ENCODE measurements around the gene KLF9. TPM values are rescaled to one million over a fixed set of nuclear protein-coding genes. Genes with fewer than 3 reads are reported as not detected.
A peak's percentile ranks its signal among the peaks of the same experiment; 100 is the strongest.

Gene KLF9
- total RNA-seq, 4 donors from 2014 or later: 19.1 to 146 (median 98.7) TPM

DNA sequence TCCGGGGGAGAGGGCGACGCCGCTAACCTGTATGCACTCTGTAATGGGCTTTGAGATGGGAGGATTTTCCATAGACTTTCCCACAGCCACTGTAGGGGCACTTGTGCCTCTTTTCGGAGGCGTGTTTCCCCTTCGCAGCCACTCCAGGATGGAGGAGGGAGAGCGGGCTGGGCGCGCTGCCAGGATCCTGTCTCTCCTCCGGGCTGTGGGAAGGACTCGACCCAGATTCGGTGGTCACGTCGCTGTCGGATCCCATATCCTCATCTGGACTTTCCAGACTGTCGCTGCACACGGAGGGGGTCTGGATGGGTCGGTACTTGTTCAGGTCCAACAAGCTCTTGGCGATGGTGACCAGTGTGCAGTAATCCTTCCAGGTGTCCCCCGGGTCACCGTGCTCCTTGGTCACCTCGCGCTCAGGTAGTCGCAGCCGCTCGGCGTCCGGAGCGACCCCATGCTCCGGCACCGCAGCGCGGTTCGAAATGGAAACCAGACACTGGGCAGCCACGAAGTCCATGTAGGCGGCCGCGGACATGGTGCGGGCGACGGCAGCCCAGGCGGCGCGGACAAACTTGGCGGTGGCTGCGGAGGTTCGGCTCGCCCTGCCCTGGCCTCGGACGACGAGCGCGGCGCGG, 1.5 kb downstream of the KLF9 start:
- no peaks in the 10 kb centered on the region for H3K36me3 ChIP-seq
- peaks cover 0 to 2% of the 10 kb centered on the region in 2 donors for H3K4me1 ChIP-seq
- TF ChIP-seq POLR2A (IDR thresholded peaks at IDR 0.05) (no peak), CTCF (IDR thresholded peaks at IDR 0.05) (no peak)
- intact Hi-C loops (cut with DNase I; ENCODE audit: low total_unique reads): loop anchor here (5.0 kb wide), 1 partner anchor 189 kb away; no protein-coding TSS in a partner anchor
- no peaks in the 10 kb centered on the region for H3K9me3 ChIP-seq
- H3K27me3 ChIP-seq: no peaks in the 10 kb centered on the region
- H3K27ac ChIP-seq: peak overlapping the region; percentile 100
- DNase-seq: peak; percentile 87 to 92
- peak overlapping the region; percentile 72 to 97 for H3K4me3 ChIP-seq

GRCh38 chr9:70411930-70412831, 2.3 kb downstream of the KLF9 start:
- no peaks in the 10 kb centered on the region for H3K9me3 ChIP-seq
- no peaks in the 10 kb centered on the region for H3K36me3 ChIP-seq
- H3K27ac ChIP-seq: peak overlapping the region; percentile 100
- peak; percentile 62 to 78 for DNase-seq
- TF ChIP-seq CTCF (IDR thresholded peaks at IDR 0.05): no peak
- peak; percentile 6 to 21 for TF ChIP-seq POLR2A (IDR thresholded peaks at IDR 0.05)
- peaks cover 0 to 5% of the 10 kb centered on the region in 2 donors for H3K4me1 ChIP-seq
- H3K4me3 ChIP-seq: peak overlapping the region; percentile 72 to 97
- intact Hi-C loops (cut with DNase I; ENCODE audit: low total_unique reads): loop anchor here (5.0 kb wide), 1 partner anchor 190 kb away; no protein-coding TSS in a partner anchor
- no peaks in the 10 kb centered on the region for H3K27me3 ChIP-seq

DNA sequence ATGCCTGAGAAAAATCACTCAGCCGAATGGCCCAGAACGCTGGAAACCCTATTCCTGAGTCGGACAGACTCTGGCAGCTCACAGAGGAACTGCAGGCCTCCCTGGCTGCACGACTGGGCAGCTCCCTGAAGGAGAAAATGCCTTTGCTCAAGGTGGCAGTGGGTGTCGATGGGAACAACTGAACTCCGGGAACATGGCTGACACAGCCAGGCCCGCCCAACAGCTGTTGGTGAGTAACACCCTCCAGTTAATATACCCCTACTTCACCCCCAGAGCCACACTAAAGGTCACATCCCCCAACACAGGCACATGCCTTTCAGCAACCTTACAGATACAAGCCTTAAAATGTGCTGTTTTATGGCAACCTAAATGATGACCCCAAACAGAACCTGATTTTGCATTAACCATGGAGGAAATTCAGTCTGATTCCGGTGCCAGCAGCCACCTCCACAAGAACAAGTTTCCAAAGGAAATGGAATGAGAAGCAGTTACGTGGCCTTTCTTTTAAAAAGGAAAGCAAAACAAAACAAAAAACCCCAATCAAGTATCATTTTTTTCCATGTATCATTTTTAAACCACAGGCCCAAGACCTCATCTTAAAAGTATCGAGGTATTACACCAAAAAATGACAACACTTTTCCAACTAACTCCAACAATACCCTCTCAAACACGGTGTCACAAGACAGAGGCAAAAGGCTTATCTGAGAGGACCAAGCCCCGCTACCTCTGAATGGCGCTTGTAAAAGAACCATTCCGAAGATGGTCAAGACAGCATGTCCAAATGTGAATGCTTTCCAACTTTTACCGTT, 3.1 kb downstream of the KLF9 start:
- Histone ChIP-seq H3K9me3 (no peaks in the 10 kb centered on the region), H3K27me3 (no peaks in the 10 kb centered on the region), H3K4me3 (peak overlapping the region; percentile 72 to 97), H3K36me3 (no peaks in the 10 kb centered on the region), H3K27ac (peak overlapping the region; percentile 100), H3K4me1 (peaks cover 0 to 5% of the 10 kb centered on the region in 2 donors)
- peak; percentile 60 to 72 for DNase-seq
- intact Hi-C loops (cut with DNase I; ENCODE audit: low total_unique reads): loop anchor here (5.0 kb wide), 1 partner anchor 191 kb away; no protein-coding TSS in a partner anchor
- TF ChIP-seq POLR2A (IDR thresholded peaks at IDR 0.05) (peak; percentile 26 to 32), CTCF (IDR thresholded peaks at IDR 0.05) (no peak)

DNA sequence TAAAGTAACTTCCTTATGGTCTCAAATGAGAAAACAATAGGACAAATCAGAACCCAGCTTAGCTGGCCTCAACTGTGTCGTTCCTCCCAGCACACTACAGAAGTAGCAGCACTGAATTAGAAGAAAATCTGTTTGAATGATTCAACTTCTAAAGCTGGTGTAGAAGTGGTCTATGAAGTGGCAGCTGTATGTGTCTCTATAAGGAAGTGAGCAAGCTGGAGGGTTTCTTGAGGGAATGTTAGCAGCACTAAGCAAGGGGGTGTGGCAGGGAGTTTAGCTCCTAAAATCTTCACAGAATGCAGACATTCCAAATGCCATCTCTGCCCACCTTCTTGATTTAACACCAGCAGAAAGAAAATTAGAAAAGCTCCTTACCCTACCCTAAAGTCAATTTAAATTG, 4.1 kb downstream of the KLF9 start:
- peak overlapping the region; percentile 72 to 97 for H3K4me3 ChIP-seq
- H3K27ac ChIP-seq: peak overlapping the region; percentile 100
- no peaks in the 10 kb centered on the region for H3K27me3 ChIP-seq
- no peaks in the 10 kb centered on the region for H3K9me3 ChIP-seq
- TF ChIP-seq POLR2A (IDR thresholded peaks at IDR 0.05): no peak
- TF ChIP-seq CTCF (IDR thresholded peaks at IDR 0.05): no peak
- H3K36me3 ChIP-seq: no peaks in the 10 kb centered on the region
- intact Hi-C loops (cut with DNase I; ENCODE audit: low total_unique reads): loop anchor here (5.0 kb wide), 1 partner anchor 192 kb away; no protein-coding TSS in a partner anchor
- H3K4me1 ChIP-seq: peaks cover 0 to 5% of the 10 kb centered on the region in 2 donors
- no peak for DNase-seq
